ENCODE results near the gene NTM.

DNA sequence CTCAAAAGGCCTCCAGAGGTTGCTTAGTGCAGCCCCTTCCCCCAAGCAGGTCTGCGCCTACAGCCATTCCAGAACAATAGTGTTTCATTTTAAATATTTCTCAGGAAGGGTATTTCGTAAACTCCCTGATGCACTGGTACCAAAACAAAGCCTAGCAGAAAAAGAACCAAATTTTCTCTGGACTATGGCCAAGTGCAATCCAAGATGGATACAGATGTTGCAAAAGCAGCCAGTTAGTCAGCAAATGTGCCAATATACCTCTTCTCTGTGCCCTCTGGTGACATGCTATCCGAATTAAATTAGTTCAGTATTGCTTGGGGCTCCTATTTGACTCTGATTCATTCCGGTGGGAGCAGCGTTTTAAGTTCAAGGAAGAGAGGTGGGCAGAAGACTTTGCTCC is 247.8 kb downstream of the NTM start:
- no peak for TF ChIP-seq ZNF384 (IDR thresholded peaks at IDR 0.05)
- no peak for TF ChIP-seq BHLHE40 (IDR thresholded peaks at IDR 0.05; ENCODE audit: borderline replicate concordance)
- no peak for TF ChIP-seq FOXM1 (IDR thresholded peaks at IDR 0.05; ENCODE audit: borderline replicate concordance)
- TF ChIP-seq FOXK2 (IDR thresholded peaks at IDR 0.05), result no peak
- TF ChIP-seq ARNT (IDR thresholded peaks at IDR 0.05), result no peak
- no peak for TF ChIP-seq FOXA1 (IDR thresholded peaks at IDR 0.05)
